GM08714 (cell line): ENCODE data around the gene ATP4B.
"Not testable (repeated sequence)": the region's sequence is repeated elsewhere in the genome, so short reads cannot be mapped to it uniquely, and the experiment has no call there.

Experiments used
- H3K4me3 ChIP-seq: fragments of 200-500 bp; sonication (Bioruptor generic); 2 replicates; pipeline ENCODE4 v1.5.1; 2014; ENCODE audit warnings: mild to moderate bottlenecking, low read length, inconsistent platforms
- ZNF274 ChIP-seq: IDR thresholded peaks from 2 replicates; pipeline ENCODE4 v1.6.1; 2012; ENCODE audit warnings: mild to moderate bottlenecking, low read depth, low read length

Gene ATP4B

DNA sequence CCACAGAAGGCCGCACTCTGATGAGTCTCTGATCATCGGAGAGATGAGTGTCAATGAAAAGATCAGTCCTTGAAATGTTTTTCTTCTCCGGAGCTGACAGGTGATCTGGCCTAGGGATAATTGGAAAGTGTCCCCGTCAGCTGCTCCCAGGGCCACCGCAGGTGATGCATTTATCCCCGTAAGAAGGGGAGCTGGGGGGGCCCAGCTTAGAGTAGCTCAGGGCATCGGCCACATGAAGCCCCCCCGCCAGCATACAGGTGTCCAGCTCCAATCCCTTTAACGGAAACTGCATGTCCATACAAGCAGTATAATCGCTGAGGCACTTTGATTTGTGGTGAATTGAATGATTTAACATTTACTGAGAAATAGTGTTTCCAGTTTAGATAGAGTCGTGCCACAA lies 27.7 kb downstream of the ATP4B start:
- no peak for TF ChIP-seq ZNF274
- no peak overlapping the region for H3K4me3 ChIP-seq

DNA sequence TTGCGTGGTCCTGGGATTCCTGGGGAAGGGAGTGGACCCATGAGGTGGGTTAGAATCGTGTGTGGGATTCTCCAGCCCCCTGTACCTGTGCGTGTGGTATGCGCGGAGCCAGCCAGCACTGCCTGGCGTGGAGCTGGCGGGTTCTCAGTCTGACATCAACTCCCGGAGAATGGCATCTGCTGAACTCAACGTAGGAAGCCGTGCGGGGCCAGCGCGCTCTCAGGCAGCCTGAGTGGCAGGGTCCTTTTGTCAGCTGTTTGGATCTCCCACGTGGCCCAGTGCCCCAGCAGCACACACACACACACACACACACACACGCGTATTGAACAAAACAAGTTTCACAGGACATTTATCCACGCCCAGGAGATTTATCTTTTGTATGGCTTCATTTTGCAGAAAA lies 28.1 kb downstream of the ATP4B start:
- TF ChIP-seq ZNF274: no peak
- no peak overlapping the region for H3K4me3 ChIP-seq

DNA sequence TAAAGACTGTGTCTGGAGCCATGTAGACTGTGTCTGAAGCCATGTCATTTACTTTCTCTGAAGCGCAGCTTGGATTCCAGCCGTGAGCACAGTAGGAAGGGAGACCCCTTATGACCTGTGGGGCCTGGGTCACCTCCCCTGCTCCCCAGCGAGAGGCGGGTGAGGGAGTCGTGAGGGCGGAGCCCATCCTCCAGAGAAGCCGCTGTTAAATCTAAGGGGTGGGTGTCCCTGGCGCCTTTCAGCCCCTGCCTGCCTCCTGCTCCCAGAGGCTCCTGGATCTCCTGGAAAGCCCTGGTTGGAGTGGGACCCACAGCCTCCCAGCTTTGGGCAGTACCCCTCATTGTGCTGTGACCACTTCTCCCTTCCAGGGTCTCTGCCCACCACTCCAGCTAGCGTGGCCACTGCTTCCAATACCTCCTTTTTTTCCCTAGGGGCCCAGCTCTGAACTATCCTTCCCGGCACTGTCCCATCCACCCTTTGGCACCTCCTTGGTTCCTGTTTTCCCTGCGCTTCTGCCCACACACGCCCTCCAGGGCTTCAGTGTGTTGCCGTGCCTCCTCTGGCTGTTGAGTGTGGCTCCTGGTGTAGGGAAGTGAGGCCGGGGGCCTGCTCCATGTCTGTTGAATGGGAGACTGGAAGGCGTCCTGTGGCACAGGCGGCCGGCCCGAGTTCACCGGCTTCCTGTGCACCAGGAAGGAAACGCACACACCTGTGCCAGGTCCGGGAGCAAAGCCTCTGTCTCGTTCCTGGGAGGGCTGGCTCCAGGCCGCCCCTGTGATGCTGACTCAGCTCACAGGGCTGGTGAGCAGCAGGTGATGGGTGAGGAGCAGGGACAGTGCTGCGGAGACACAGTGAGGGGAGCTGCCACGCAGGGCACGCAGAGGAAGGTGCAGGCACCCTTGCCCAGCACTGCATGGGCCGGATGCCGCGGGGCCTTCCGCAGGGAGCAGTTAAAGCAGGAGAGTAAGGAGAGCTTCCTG lies 29.4 kb downstream of the ATP4B start:
- TF ChIP-seq ZNF274: no peak
- no peak overlapping the region for H3K4me3 ChIP-seq

DNA sequence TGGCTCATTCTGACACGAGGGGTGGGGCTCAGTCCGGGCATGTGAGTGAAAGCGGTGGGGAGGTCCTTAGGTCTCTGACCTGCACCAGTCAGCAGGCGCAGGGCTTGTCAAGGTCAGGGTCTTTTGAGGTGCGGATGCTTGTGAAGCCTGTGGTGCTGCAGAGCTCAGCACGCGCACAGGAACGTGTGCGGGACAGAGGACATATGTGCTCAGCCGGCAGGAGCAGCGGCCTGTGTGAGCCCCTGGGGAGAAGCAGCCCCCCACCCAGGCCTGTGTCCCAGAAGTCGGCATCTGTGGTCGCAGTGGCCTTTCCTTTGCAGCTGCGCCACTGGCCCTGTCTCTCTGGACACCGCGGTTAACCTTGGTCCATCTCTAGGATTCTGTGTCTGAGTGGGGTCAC lies 30.9 kb downstream of the ATP4B start:
- no peak for TF ChIP-seq ZNF274
- no peak overlapping the region for H3K4me3 ChIP-seq

DNA sequence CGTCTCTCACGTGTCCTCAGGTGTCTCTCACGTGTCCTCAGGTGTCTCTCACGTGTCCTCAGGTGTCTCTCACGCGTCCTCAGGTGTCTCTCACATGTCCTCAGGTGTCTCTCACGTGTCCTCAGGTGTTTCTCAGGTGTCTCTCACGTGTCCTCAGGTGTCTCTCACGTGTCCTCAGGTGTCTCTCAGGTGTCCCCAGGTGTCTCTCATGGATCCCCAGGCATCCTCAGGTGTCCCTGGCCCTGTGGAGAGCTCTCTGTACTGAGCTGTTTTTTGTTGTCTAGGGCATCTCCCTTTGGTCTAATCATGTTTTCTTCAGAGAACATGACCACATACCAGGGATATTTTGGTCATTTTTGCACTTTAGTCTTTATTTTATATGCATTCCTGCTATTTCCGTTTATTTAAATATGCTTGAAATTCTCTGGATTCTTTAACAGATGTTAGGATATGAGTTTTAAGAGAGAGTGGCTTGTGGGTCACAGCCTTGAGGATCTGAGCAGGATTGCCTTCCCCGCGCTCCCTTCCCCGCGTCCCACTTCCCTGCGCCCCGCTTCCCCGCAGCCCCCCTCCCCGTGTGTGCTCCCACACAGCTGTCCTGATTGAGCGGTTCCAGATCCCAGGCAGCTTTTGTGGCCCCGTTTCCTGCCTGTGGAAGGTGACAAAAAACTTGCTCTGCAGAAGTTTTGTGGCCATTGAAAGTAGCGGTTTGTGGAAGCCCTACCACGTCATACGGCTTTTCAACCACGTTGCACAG lies 31.9 kb downstream of the ATP4B start:
- no peak overlapping the region for H3K4me3 ChIP-seq
- TF ChIP-seq ZNF274: no peak

DNA sequence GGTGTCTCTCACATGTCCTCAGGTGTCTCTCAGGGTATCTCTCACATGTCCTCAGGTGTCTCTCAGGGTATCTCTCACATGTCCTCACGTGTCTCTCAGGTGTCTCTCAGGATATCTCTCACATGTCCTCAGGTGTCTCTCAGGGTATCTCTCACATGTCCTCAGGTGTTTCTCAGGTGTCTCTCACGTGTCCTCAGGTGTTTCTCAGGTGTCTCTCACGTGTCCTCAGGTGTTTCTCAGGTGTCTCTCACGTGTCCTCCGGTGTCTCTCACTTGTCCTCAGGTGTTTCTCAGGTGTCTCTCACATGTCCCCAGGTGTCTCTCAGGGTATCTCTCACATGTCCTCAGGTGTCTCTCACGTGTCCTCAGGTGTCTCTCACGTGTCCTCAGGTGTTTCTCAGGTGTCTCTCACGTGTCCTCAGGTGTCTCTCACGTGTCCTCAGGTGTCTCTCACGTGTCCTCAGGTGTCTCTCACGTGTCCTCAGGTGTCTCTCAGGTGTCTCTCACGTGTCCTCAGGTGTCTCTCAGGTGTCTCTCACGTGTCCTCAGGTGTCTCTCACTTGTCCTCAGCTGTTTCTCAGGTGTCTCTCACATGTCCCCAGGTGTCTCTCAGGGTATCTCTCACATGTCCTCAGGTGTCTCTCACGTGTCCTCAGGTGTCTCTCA lies 33.2 kb downstream of the ATP4B start:
- not testable (repeated sequence) for H3K4me3 ChIP-seq

DNA sequence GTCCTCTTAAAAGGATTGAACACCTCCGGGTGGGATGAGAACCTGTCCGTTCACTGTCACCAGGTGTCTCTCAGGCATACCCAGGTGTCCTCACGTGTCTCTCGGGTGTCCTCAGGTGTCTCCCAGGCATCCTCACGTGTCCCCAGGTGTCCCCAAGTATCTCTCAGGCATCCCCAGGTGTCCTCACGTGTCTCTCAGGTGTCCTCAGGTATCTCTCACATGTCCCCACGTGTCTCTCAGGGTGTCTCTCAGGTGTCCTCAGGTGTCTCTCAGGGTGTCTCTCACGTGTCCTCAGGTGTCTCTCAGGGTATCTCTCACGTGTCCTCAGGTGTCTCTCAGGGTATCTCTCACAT lies 33.8 kb downstream of the ATP4B start:
- no peak overlapping the region for H3K4me3 ChIP-seq
- no peak for TF ChIP-seq ZNF274

DNA sequence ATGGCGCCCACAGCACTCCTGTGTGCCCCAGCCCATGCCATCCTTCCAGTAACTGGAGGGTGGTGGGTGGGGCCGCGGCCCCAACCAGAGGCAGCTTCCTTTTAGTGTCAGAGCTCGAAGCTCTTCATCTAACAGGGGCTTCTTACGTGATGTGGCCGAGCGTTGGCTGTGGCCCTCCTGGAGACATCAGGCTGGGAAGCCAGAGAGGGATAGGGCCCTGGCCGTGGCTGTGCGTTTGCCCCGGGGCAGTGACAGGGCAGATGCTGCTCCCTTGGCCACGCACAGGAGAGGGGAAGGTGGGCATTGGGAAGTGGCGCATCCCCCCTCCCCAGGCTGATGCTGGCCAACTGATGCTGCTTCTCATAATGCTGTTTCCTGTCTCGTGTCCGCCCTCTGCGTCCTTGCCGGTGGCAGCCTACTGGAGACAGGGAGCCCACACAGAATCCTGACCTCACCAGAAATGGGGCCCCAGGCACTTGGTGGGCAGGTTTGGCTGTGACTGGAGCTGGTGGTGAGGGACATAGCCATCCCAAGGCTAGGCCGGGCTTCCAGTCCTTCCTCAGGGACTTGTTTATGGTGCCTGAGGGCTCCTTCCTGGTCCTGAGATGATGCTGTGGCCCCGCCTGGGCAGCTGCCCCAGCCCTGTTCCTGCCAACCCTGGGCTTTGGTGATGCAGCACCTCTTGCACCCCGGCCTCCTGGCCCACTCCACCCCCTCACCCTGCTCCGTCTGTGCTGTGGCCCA lies 34.3 kb downstream of the ATP4B start:
- no peak overlapping the region for H3K4me3 ChIP-seq
- TF ChIP-seq ZNF274: no peak

DNA sequence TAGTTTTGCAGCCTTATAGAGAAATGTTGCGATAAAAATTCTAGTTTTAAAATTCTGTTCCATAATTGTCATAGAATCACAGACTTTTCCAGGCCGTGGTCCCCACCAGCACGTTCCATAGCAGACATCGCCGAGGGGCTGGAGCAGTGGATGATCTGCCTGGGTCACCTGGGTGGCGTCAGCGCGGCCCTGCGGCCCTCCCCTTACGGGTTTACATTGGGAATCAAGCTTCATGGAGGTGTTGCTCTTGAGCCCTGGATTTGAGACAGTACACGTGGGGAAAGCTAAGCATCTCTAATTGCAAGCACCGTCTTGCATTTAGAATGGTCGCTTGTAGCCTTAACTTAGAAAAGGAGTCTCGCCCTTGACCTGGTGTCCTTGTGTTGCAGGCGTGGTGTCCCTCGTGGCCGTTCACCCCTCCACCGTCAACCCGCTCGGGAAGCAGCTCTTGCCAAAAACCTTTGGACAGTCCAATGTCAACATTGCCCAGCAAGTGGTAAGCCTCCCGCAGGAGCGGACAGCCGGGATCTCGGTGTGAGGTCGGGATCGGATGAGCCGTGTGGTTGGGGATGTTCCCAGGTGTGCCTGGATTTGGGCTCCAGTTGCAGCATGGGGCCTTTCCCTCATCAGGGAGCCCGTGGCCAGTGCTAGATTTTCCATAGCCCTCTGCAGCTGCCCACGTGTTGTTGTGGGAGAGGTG lies 35.1 kb downstream of the ATP4B start:
- TF ChIP-seq ZNF274: no peak
- H3K4me3 ChIP-seq: no peak overlapping the region

DNA sequence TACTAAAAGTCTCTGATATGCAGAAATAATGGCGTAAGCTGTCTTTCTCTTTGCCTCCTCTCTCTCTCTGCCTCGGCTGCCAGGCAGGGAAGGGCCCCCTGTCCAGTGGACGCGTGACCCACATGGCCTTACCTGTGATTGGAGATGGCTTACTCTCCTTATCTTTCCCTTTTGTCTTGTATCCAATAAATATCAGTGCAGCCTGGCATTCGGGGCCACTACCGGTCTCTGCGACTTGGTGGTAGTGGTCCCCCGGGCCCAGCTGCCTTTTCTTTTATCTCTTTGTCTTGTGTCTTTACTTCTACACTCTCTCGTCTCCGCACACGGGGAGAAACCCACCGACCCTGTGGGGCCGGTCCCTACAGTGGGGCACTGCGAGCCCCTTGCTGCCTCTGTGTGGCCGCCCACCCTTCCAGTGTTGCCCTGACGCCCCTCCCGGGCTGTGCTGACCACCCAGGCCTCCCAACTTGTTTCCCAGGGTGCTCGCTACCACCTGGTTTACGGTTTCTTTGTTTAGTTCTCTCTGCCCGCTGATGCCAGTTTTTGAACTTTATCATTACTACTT lies 35.9 kb downstream of the ATP4B start:
- not testable (repeated sequence) for H3K4me3 ChIP-seq

DNA sequence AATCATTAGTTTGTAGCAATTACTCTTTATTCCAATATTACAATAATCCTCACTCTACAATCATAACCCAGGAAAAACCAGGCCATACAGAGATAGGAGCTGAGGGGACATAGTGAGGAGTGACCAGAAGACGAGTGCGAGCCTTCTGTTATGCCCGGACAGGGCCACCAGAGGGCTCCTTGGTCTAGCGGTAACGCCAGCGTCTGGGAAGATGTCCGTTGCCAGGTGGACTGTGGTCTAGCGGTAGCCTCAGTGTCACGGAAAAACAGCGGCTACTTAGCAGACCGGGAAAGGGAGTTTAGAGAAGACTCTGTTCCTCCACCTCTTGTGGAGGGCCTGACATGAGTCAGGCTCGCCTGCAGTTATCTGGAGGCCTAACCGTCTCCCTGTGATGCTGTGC lies 36.5 kb downstream of the ATP4B start:
- H3K4me3 ChIP-seq: not testable (repeated sequence)

DNA sequence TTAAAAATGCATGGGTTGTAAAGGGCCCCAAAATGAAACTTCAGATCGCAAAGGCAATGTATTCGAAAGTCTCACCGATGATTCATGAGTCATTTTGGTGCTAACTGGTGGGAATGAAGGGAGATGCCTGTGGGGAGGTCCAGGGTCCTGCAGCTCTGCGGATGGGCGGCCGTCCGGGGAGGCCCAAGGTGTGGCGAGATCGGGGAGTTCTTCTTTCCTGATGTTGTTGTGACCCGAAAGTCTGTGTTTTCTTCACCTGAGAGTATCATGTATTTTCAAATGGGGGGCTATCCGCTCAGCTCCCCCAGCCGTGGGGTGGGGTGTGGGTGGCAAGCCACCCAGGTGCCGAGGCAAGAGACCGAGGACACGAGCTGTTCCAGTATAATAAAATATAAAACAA lies 37.0 kb downstream of the ATP4B start:
- H3K4me3 ChIP-seq: no peak overlapping the region
- TF ChIP-seq ZNF274: no peak

DNA sequence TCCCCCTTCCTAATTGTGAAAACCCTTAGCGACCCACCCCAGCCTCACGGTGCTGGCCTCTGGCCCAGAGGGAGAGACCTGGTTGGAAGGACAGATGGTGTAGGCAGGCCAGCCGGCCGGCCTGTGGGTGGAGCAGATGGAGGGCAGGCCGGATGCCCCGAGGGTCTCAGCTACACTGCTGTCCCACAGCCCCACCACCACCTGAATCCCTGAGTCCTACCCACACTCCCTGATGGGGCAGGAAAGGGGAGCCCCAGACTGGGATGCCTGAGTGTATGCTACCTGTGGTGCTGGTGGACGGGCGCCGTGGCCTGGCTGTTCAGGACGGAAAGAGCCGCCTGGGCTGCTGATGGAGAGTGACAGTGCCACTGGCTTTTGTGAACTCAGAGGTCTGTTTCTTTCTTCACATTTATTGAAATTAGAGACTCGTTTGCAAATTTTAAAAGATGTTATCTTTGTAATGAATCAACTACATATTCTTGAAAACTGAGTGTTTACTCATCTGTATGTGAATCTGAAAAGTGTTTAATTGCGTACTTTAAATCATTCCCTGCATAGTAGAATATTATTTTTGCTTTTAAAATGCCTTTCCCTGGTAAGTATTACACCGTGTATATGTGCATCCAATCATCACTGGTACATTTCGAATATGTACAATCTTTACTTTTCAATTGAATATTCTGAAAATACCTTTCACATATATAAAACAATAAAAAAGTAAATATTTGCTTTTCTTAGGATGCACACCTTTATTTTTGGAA lies 37.8 kb downstream of the ATP4B start:
- no peak for TF ChIP-seq ZNF274
- no peak overlapping the region for H3K4me3 ChIP-seq
